GM10248 (cell line): ENCODE results near the gene ELOVL4.
A peak's percentile ranks its signal among the peaks of the same experiment; 100 is the strongest.

Source experiments
- CTCF ChIA-PET: fragments of 300-600 bp; sonication (Branson Sonifier 250); formaldehyde crosslinking; extraction: SDS; loops from one replicate; lab custom pipeline; 2021; ENCODE audit warnings: antibody characterized with exemption; lab: Yijun Ruan, JAX
- POLR2A ChIA-PET: fragments of 350-650 bp; sonication (Branson Sonifier 250); formaldehyde crosslinking; extraction: SDS; loops from one replicate; lab custom pipeline; 2020; ENCODE audit warnings: antibody characterized with exemption; lab: Yijun Ruan, JAX
- DNase-seq: peaks from one replicate; pipeline ENCODE4 v3.0.0; 2012; ENCODE audit errors: extremely low spot score
- CTCF ChIP-seq: IDR thresholded peaks from 2 replicates; pipeline ENCODE4 v1.5.1; 2012; ENCODE audit warnings: mild to moderate bottlenecking, low read depth; ENCODE audit errors: extremely low read depth, missing control alignments, control extremely low read depth

The ELOVL4 gene

GRCh38 chr6:79947191-79948186 is at the start of gene ELOVL4:
Gene ELOVL4, minus strand, starts transcription at chr6:79947553. Its CDS starts 274 bp downstream, at chr6:79947279.
- peak; percentile 46 for DNase-seq
- POLR2A ChIA-PET, result no interaction called here
- TF ChIP-seq CTCF, result no peak
- CTCF ChIA-PET, result interaction anchor here (0.8 to 5.8 kb wide), 5 partner anchors 10 to 146 kb away, joined by 3 to 35 read pairs (median 4); no protein-coding TSS in a partner anchor

- TF ChIP-seq CTCF, result no peak
- CTCF ChIA-PET, result interaction anchor here (1.0 to 2.6 kb wide), 3 partner anchors 11 to 44 kb away, joined by 3 to 10 read pairs (median 3); partner anchors contain the start of gene TTK
- POLR2A ChIA-PET, result no interaction called here
- DNase-seq, result no peak
Measured at GRCh38 chr6:79993911-79994309, 46.6 kb upstream of the ELOVL4 start.

- ChIA-PET CTCF (interaction anchor here (1.0 to 2.6 kb wide), 2 partner anchors 11 to 44 kb away, joined by 3 to 10 read pairs; partner anchors contain the start of gene TTK), POLR2A (no interaction called here)
- no peak for DNase-seq
- no peak for TF ChIP-seq CTCF
Measured at GRCh38 chr6:79993012-79993910, 45.9 kb upstream of the ELOVL4 start.

- POLR2A ChIA-PET, result no interaction called here
- no peak for TF ChIP-seq CTCF
- DNase-seq, result no peak
- CTCF ChIA-PET, result no interaction called here
Measured at GRCh38 chr6:79989641-79990040, 42.3 kb upstream of the ELOVL4 start.

- TF ChIP-seq CTCF, result no peak
- ChIA-PET CTCF (interaction anchor here (1.4 kb wide), 2 partner anchors 17 to 24 kb away, joined by 3 read pairs; no protein-coding TSS in a partner anchor), POLR2A (no interaction called here)
- no peak for DNase-seq
Measured at GRCh38 chr6:79985128-79985527, 37.8 kb upstream of the ELOVL4 start.

- POLR2A ChIA-PET, result no interaction called here
- TF ChIP-seq CTCF, result no peak
- no peak for DNase-seq
- CTCF ChIA-PET, result interaction anchor here (1.4 to 2.0 kb wide), 2 partner anchors 23 to 35 kb away, joined by 3 to 8 read pairs; no protein-coding TSS in a partner anchor
Measured at GRCh38 chr6:79984261-79984660, 36.9 kb upstream of the ELOVL4 start.
